Measurements from ENCODE around the gene MMP20.

MMP20 gene

DNA sequence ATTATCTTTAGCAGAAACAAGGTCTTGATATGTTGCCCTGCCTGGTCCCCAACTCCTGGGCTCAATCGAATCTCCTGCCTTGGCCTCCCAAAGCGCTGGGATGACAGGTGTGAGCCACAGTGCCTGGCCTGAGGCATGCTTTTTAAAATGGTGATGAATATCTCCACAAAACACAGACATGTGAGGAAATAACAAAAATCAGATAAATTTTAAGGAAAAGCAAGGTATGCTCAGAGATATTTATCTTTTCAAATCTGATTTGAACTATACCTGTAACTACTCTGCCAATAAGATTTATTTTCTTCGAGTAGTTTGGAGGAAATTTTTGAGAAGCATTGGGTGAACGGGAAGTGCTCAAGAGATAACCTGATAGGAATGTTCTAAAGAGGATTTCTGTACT is 35.9 kb upstream of the MMP20 start:
- H3K27me3 Mint-ChIP-seq (ENCODE audit: low read depth), result peaks cover 3% of the 10 kb centered on the region
- no peak overlapping the region for H3K27ac Mint-ChIP-seq
- H3K4me3 Mint-ChIP-seq, result no peak overlapping the region
- TF ChIP-seq, protein P1, sequence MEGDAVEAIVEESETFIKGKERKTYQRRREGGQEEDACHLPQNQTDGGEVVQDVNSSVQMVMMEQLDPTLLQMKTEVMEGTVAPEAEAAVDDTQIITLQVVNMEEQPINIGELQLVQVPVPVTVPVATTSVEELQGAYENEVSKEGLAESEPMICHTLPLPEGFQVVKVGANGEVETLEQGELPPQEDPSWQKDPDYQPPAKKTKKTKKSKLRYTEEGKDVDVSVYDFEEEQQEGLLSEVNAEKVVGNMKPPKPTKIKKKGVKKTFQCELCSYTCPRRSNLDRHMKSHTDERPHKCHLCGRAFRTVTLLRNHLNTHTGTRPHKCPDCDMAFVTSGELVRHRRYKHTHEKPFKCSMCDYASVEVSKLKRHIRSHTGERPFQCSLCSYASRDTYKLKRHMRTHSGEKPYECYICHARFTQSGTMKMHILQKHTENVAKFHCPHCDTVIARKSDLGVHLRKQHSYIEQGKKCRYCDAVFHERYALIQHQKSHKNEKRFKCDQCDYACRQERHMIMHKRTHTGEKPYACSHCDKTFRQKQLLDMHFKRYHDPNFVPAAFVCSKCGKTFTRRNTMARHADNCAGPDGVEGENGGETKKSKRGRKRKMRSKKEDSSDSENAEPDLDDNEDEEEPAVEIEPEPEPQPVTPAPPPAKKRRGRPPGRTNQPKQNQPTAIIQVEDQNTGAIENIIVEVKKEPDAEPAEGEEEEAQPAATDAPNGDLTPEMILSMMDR (IDR thresholded peaks at IDR 0.05; ENCODE audit: unreplicated experiment in 3 of 3), result no peak
- no peaks in the 10 kb centered on the region for H3K4me1 Mint-ChIP-seq
- H3K9me3 Mint-ChIP-seq, result no peaks in the 10 kb centered on the region
- no peaks in the 10 kb centered on the region for H3K36me3 Mint-ChIP-seq (ENCODE audit: low read depth)

DNA sequence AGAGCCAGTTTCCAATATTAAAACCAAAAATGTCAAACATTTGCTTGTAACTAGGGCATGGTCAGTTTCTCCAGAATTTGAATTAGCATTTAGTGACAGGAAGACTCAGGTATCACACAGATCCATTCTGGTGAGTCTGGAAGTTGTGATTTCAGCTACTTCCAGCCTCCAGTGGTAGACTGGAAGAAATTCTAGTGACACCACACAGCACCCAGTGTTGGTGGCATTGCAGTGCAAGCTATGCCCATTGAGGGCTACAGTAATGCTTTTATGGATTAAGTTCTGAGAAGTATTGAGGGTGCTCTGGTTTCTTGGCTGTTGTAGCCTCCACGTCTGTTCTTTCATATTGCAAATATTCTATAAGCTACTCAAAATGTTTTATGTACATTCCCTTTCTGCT is 31.4 kb upstream of the MMP20 start:
- H3K36me3 Mint-ChIP-seq (ENCODE audit: low read depth), result no peaks in the 10 kb centered on the region
- H3K4me3 Mint-ChIP-seq, result no peak overlapping the region
- no peaks in the 10 kb centered on the region for H3K27me3 Mint-ChIP-seq (ENCODE audit: low read depth)
- H3K4me1 Mint-ChIP-seq, result no peaks in the 10 kb centered on the region
- TF ChIP-seq, protein P1 (IDR thresholded peaks at IDR 0.05; ENCODE audit: unreplicated experiment in 3 of 3), result no peak
- peaks cover 3% of the 10 kb centered on the region for H3K9me3 Mint-ChIP-seq
- no peak overlapping the region for H3K27ac Mint-ChIP-seq

DNA sequence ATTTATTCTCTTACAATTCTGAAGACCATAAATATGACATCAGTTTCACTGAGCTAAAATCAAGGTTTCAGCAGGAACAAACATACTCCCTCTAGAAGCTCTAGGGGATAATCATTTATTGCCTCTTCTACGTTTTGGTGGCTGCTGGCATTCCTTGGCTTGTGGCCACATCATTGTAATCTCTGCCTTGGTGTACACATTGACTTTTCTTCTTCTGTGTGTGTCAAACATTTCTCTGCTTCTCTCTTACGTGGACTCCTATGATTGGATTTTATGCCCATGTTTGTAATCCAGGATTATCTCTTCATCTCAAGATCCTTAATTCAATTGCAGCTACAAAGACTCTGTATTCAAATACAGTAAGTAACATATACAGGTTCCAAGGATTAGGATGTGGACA is 30.4 kb upstream of the MMP20 start:
- Mint-ChIP-seq H3K27ac (no peak overlapping the region), H3K27me3 (ENCODE audit: low read depth) (no peaks in the 10 kb centered on the region), H3K4me1 (no peaks in the 10 kb centered on the region), H3K9me3 (peaks cover 4% of the 10 kb centered on the region), H3K36me3 (ENCODE audit: low read depth) (no peaks in the 10 kb centered on the region), H3K4me3 (no peak overlapping the region)
- TF ChIP-seq, protein P1 (IDR thresholded peaks at IDR 0.05; ENCODE audit: unreplicated experiment in 3 of 3), result no peak

DNA sequence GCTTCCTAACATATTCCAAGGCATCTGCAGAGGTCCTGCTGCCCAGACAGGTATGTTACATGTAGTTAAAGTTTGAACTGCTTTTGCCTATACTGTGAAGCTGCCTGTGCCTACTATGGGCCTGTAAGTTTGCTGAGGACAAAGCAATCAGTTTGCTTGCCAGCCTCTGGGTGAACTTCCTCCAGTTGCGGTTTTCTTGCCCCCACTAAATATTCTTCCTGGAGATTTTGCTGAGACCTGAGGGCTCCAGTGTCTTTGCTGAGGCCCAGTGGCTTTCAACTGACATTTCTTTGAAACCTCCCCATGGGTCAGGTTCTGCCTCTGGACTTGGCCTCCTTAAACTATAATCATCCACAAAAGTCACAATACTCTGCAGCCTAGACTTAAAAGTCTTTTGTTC is 29.6 kb upstream of the MMP20 start:
- no peaks in the 10 kb centered on the region for H3K4me1 Mint-ChIP-seq
- H3K36me3 Mint-ChIP-seq (ENCODE audit: low read depth), result no peaks in the 10 kb centered on the region
- TF ChIP-seq, protein P1 (IDR thresholded peaks at IDR 0.05; ENCODE audit: unreplicated experiment in 3 of 3), result no peak
- no peak overlapping the region for H3K27ac Mint-ChIP-seq
- H3K9me3 Mint-ChIP-seq, result peaks cover 7% of the 10 kb centered on the region
- H3K4me3 Mint-ChIP-seq, result no peak overlapping the region
- H3K27me3 Mint-ChIP-seq (ENCODE audit: low read depth), result no peaks in the 10 kb centered on the region

DNA sequence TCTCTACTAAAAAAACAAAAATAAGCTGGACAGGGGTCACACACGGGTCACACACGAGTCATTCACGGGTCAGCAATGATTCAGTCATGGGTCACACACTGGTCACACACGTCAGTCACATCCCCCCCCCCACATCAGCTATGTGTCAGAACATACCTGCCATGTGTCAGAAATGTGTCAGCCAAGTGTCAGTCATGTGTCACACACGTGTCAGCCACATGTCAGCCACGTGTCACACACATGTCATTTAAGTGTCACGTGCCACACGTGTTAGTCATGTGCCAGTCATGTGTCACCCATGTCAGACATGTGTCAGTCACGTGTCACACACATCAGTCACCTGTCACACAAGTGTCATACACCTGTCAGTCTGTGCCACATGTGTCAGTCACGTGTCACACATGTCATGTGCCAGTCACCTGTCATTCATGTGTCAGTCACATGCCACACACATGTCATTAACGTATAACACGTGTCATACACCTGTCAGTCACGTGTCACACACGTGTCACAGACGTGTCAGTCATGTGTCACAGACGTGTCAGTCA is 28.7 kb upstream of the MMP20 start:
- H3K9me3 Mint-ChIP-seq, result peaks cover 7% of the 10 kb centered on the region
- no peaks in the 10 kb centered on the region for H3K36me3 Mint-ChIP-seq (ENCODE audit: low read depth)
- no peak overlapping the region for H3K27ac Mint-ChIP-seq
- no peaks in the 10 kb centered on the region for H3K27me3 Mint-ChIP-seq (ENCODE audit: low read depth)
- H3K4me3 Mint-ChIP-seq, result no peak overlapping the region
- TF ChIP-seq, protein P1 (IDR thresholded peaks at IDR 0.05; ENCODE audit: unreplicated experiment in 3 of 3), result no peak
- no peaks in the 10 kb centered on the region for H3K4me1 Mint-ChIP-seq

DNA sequence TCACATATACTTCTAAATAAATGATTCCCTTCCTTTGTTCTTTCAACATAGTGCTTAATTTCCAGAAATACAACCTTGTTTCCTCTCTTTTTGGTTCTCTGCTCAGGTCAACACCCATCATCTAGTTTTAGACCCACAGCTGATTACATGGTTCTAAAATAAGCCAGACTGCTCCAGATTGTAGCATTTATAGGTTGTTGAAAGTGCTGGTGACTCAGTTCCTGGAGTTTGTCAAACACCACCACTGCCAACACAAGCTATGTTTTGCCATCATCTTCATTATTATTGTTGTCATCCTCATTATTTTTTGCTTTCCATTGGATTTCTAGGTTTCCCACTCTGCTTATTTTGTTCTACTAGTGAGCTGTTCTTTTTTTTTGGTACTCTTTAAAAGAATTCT is 22.3 kb upstream of the MMP20 start:
- Mint-ChIP-seq H3K4me1 (no peaks in the 10 kb centered on the region), H3K27me3 (ENCODE audit: low read depth) (no peaks in the 10 kb centered on the region), H3K36me3 (ENCODE audit: low read depth) (no peaks in the 10 kb centered on the region)

More for the DNA sequence above, 22.3 kb upstream of the MMP20 start:
- Mint-ChIP-seq H3K9me3 (peaks cover 4% of the 10 kb centered on the region), H3K27ac (no peak overlapping the region), H3K4me3 (no peak overlapping the region)
- TF ChIP-seq, protein P1 (IDR thresholded peaks at IDR 0.05; ENCODE audit: unreplicated experiment in 3 of 3), result no peak

Measured in nephron (organoid).